HG03521 (cell line): ENCODE results near the gene C3orf22.
"Not testable (repeated sequence)": the region's sequence is repeated elsewhere in the genome, so short reads cannot be mapped to it uniquely, and the experiment has no call there.

Experiments
- ATAC-seq: cut with Tn5 transposase; IDR thresholded peaks from one replicate; pipeline ENCODE4 v1.9.1; 2021; ENCODE audit warnings: mild to moderate bottlenecking, moderate library complexity; ENCODE audit not compliant: unreplicated experiment

The C3orf22 gene, protein sequence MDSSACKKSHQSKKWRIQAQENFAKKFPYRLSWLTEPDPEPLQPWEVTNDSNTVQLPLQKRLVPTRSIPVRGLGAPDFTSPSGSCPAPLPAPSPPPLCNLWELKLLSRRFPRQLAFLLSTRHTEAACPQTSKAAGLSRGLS

GRCh38 chr3:126558336-126559071 lies at the start of gene C3orf22:
Gene C3orf22, minus strand, starts transcription at chr3:126558932. Its CDS starts 5,542 bp downstream, at chr3:126553390.
- no peak for ATAC-seq

- ATAC-seq, result no peak
These were observed 48.6 kb upstream of the C3orf22 start for GRCh38 chr3:126607214-126607908.

- ATAC-seq, result no peak
These were observed 47.3 kb upstream of the C3orf22 start for GRCh38 chr3:126606001-126606400.

- ATAC-seq, result no peak
These were observed 46.0 kb upstream of the C3orf22 start for GRCh38 chr3:126604691-126605090.

GRCh38 chr3:126599101-126599500 lies 40.4 kb upstream of the C3orf22 start:
- ATAC-seq, result no peak

GRCh38 chr3:126595479-126595878 lies 36.7 kb upstream of the C3orf22 start:
- ATAC-seq, result not testable (repeated sequence)

- not testable (repeated sequence) for ATAC-seq
These were observed 32.8 kb upstream of the C3orf22 start for GRCh38 chr3:126591515-126591914.

DNA sequence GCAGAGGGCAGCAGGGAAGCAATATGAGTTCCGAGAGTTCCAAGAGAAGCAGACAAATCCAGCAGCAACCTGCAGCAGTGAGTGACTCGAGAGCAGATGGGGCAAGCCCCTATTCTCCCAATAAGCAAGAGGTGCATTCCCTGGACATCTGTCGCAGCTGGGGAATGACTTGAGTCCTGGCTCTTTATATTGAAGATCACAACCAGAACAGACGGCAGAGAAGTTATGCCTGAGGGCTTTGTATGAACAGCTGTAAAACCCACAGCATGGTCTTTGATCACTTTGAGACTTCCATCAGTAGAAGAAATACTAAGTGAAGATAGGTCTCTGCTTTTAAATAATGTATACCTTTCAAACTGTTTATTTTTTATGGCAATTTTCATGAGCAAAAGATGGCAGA lies 23.6 kb upstream of the C3orf22 start:
- ATAC-seq, result no peak

- no peak for ATAC-seq
These were observed 22.8 kb upstream of the C3orf22 start for GRCh38 chr3:126581569-126581968.

DNA sequence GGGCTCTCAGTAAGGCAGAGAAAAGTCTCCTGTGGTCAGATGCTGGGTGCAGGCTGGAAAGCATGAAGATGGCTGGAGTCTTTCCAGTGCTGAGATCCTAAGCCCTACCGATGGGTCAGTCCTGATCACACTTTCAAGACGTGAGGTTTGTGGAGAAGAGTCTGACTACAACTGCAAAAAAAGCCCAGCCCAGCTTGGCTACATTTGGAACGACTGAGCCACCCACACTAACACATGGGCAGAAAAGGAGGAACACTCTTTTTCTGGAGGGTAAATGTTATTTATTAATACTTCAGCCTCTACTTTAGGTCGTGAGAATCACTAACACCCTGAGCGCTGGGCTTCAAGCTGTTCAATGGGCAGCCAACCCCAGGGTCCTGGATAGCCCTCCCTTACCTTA lies 22.0 kb upstream of the C3orf22 start:
- no peak for ATAC-seq

DNA sequence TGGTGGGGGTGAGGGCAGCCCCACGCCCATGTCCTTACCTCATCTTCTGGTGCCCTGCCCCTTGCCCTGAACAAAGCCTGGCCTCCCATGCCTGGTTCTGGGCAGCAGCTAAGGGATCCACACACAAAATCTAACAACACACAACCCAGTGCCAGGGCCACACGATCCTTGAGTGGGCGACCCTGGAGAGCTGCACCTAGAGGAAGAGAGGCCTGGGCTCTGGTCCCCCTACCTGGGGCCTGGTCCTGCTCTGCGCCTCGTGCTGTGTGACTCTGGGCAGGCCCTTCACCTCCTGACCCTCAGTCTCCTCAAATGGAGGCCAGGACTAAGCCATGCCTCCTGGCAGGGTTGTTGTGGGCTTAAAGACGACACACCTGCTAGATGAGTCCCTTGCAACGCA lies 20.0 kb upstream of the C3orf22 start:
- no peak for ATAC-seq

GRCh38 chr3:126577261-126577660 lies 18.5 kb upstream of the C3orf22 start:
- ATAC-seq, result no peak

DNA sequence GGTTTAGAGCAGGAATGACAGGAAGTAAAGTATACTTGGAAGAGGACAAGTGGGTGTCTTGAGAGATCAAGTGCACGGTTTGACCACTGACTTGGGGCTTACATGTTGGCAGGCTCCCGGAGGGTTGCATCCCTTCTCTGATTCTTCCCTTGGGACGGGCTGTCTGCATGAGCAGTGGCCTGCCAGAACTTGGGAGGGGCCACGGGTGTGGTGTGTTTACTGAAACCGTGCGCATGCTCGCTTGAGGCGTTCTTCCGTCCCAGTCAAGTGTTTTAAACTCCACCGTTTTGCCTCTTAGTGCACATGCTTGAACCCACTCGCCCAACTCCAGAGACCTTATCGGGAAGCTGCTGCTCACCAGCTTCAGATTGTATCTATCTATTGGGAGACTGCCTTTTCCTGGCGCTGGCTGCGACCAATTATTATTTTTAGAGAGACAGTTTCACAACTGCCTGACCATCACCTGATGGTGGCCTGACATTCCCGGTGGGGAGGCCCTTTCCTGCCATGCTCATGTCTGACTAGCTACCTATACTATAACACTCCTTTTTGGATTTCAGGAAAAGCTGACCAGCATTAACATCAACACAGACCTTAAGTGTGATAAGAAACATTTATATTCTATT lies 14.9 kb upstream of the C3orf22 start:
- ATAC-seq, result no peak

GRCh38 chr3:126571078-126571477 lies 12.3 kb upstream of the C3orf22 start:
- ATAC-seq, result no peak

DNA sequence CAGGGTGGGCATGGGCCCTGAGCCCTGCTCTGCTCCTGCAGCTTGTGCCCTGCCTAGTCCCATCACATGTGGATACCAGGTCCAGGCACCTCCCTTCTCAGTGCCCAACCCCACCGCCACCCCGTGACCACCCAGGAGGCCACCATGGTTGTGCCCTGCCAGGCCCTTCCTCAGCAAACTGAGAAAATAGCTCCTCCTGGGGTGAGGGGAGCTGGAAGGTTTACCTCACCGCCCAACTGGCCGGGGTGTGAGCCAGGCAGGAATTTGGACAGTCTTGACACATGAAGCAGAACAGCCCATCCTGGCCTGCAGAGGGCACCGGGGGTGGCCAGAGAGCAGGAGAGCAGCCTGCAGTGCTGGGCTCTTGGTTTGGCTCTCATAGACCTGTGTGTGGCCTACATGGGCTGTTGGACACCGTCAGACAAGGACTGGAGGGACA lies 11.4 kb upstream of the C3orf22 start:
- no peak for ATAC-seq

DNA sequence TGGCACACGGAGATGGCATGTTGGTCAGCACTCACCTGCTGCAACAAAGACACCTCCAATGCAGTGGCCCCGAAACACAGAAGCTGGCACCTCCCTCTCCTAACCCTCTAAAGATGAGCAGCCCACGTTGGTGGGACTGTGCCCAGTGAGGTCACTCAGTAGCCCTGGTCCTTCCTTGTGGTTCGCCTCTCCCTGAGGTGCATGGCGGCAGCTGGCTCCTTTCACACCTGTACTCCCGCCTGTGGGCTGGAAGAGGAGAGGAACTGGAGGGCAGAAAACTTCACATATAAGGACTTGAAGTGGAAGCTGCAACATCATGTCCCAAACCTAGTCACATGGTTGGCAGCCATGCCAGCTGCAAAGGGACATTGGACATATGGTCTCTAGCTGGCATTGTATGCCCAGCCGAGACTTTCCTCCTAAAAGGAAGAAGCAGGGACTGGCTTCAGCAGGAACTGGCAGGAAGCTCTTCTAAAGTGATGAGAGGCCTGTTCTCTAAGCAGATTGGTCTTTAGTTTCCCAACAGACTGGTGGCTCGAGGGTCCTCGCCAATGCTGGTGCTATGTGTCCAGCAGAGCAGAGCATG lies 10.8 kb upstream of the C3orf22 start:
- ATAC-seq, result no peak

DNA sequence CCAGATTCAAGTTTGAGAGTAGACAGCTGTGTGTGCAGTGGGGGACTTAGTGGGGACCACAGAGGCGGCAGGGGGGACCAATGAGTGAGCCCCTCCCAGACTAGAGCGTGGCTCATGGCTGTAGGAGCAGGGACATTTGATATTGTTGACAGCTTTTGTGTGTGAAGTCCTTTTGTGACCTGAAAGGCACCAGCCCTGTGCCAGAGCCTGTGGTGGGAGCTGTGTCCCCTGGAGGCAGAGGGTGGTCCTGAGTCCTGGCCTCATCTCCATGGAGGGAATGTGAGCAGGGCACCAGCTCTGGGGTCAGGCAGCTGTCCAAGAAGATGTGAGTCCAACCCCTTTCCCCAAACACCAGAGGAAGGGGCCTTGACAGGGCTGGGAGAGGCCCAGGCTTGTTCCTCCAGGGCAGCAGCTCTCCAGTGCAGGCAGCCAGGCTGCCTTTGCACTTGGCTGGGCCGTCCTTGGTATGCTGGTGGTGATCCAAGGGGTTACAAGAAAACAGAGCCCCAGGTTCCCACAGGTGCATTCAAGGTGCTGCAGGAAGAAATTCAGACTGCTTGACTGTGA lies 10.1 kb upstream of the C3orf22 start:
- ATAC-seq, result no peak

- ATAC-seq, result no peak
These were observed 9.1 kb upstream of the C3orf22 start for GRCh38 chr3:126567696-126568438.

DNA sequence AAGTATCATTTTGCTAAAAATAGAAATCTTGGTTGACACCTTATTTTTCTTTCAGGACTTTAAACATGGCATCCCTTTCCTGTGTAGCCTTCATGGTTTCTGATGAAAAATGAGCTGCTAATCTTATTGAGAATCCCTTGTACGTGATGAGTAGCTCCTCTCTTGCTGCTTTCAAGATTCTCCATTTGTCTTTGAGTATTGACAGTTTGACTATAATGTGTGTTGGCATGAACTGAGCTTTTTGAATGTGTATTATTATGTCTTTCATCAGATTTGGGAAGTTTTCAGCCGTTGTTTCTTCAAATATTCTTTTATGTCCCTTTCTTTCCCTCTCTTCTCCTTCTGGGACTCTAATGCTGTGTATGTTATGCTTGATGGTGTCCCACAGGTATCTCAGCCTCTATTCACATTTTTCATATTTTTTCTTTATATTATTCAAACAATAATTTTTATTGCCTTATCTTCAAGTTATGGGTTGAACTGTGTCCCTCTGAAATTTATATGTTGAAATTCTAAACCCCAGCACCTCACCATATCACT lies 4.1 kb upstream of the C3orf22 start:
- no peak for ATAC-seq

GRCh38 chr3:126557761-126558160 lies 971 bp downstream of the C3orf22 start:
- no peak for ATAC-seq
